GM10248 (cell line): Measurements from ENCODE around the gene ZCCHC8.
"Not testable (repeated sequence)": the region's sequence is repeated elsewhere in the genome, so short reads cannot be mapped to it uniquely, and the experiment has no call there.

Experiments
- CTCF ChIA-PET: fragments of 300-600 bp; sonication (Branson Sonifier 250); formaldehyde crosslinking; extraction: SDS; loops from one replicate; lab custom pipeline; 2021; ENCODE audit warnings: antibody characterized with exemption; lab: Yijun Ruan, JAX
- POLR2A ChIA-PET: fragments of 350-650 bp; sonication (Branson Sonifier 250); formaldehyde crosslinking; extraction: SDS; loops from one replicate; lab custom pipeline; 2020; ENCODE audit warnings: antibody characterized with exemption; lab: Yijun Ruan, JAX
- DNase-seq: peaks from one replicate; pipeline ENCODE4 v3.0.0; 2012; ENCODE audit errors: extremely low spot score
- CTCF ChIP-seq: IDR thresholded peaks from 2 replicates; pipeline ENCODE4 v1.5.1; 2012; ENCODE audit warnings: mild to moderate bottlenecking, low read depth; ENCODE audit errors: extremely low read depth, missing control alignments, control extremely low read depth

Gene ZCCHC8

DNA sequence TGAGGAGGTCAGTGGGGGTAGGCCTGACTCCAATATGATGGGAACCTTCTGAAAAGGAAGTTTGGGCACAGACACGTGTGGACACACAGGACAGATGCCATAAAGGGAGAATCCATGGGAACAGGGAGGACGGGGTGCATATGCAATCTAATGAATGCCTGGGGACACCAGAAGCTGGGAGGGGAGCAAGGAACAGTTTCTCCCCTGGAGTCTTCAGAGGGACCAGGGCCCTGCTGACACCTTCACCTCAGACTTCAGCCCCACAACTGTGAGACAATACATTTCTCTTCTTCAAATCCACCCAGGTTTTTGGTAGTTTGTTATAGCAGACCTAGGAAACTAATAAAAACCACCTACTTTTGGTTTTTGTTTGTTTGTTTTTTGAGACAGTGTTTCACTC, 43.1 kb downstream of the ZCCHC8 start:
- POLR2A ChIA-PET, result no interaction called here
- no peak for TF ChIP-seq CTCF
- no peak for DNase-seq
- CTCF ChIA-PET, result interaction anchor here (7.4 kb wide), 1 partner anchor 14 kb away, joined by 52 read pairs; no protein-coding TSS in a partner anchor

GRCh38 chr12:122454739-122455138, 46.0 kb downstream of the ZCCHC8 start:
- no peak for TF ChIP-seq CTCF
- ChIA-PET POLR2A (no interaction called here), CTCF (interaction anchor here (1.2 to 7.4 kb wide), 2 partner anchors 17 to 56 kb away, joined by 5 to 52 read pairs; no protein-coding TSS in a partner anchor)

GRCh38 chr12:122454250-122454721, 46.4 kb downstream of the ZCCHC8 start:
- no peak for DNase-seq
- ChIA-PET POLR2A (no interaction called here), CTCF (interaction anchor here (1.2 to 7.4 kb wide), 2 partner anchors 18 to 55 kb away, joined by 5 to 52 read pairs; no protein-coding TSS in a partner anchor)
- no peak for TF ChIP-seq CTCF

More at GRCh38 chr12:122454739-122455138, 46.0 kb downstream of the ZCCHC8 start:
- no peak for DNase-seq

DNA sequence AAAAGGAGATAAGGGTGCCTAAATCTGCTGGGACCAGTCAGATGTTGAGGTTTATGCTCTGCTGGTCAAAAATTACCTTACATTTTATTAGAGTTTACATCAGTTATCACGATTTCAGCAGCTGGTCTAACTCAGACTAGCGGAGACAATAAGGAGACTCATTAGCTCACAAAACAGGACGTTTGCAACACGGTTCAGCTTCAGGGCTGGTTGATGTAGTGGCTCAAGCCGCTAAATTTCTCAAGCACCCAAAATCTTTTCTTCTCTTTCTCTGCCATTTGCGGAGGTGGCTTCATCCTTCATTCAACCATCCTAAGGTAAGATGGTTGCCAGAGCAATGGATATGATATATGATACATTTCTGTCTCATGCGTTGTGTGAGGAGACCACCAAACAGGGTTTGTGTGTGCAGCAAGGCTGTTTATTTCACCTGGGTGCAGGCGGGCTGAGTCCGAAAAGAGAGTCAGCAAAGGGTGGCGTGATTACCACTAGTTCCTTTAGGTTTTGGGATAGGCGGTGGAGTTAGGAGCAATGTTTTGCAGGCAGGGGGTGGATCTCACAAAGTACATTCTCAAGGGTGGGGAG, 47.9 kb downstream of the ZCCHC8 start:
- TF ChIP-seq CTCF, result no peak
- POLR2A ChIA-PET, result no interaction called here

GRCh38 chr12:122449317-122449716, 51.4 kb downstream of the ZCCHC8 start:
- no peak for DNase-seq
- CTCF ChIA-PET, result interaction anchor here (1.8 to 3.6 kb wide), 3 partner anchors 13 to 50 kb away, joined by 5 to 14 read pairs (median 13); no protein-coding TSS in a partner anchor

More for the DNA sequence above, 47.9 kb downstream of the ZCCHC8 start:
- CTCF ChIA-PET, result interaction anchor here (0.7 to 1.8 kb wide), 4 partner anchors 9 to 57 kb away, joined by 3 to 7 read pairs (median 3); no protein-coding TSS in a partner anchor
- DNase-seq, result no peak

GRCh38 chr12:122447825-122448224, 52.9 kb downstream of the ZCCHC8 start:
- POLR2A ChIA-PET, DNase-seq: not testable (repeated sequence)
- CTCF ChIA-PET, result interaction anchor here (1.1 to 3.6 kb wide), 3 partner anchors 24 to 48 kb away, joined by 3 to 14 read pairs (median 13); no protein-coding TSS in a partner anchor

More at GRCh38 chr12:122449317-122449716, 51.4 kb downstream of the ZCCHC8 start:
- POLR2A ChIA-PET, result no interaction called here
- no peak for TF ChIP-seq CTCF

- POLR2A ChIA-PET, DNase-seq: not testable (repeated sequence)
- CTCF ChIA-PET, result interaction anchor here (1.2 to 1.9 kb wide), 3 partner anchors 10 to 90 kb away, joined by 3 to 6 read pairs (median 3); no protein-coding TSS in a partner anchor
Measured at GRCh38 chr12:122446390-122446789, 54.3 kb downstream of the ZCCHC8 start.

GRCh38 chr12:122444071-122444470, 56.7 kb downstream of the ZCCHC8 start:
- POLR2A ChIA-PET, CTCF ChIA-PET, DNase-seq: not testable (repeated sequence)

GRCh38 chr12:122438822-122439221, 61.9 kb downstream of the ZCCHC8 start:
- DNase-seq, POLR2A ChIA-PET: not testable (repeated sequence)
- CTCF ChIA-PET, result interaction anchor here (0.8 to 1.9 kb wide), 4 partner anchors 13 to 33 kb away, joined by 3 to 9 read pairs (median 3); no protein-coding TSS in a partner anchor
